OCI-LY1 (cell line): ENCODE results near the gene SLC37A4.
A peak's percentile ranks its signal among the peaks of the same experiment; 100 is the strongest.
"Not testable (repeated sequence)": the region's sequence is repeated elsewhere in the genome, so short reads cannot be mapped to it uniquely, and the experiment has no call there.

ENCODE experiments used
- H2AFZ ChIP-seq: fragments of 200-600 bp; sonication (generic), shearing (Covaris generic); 2 replicates; pipeline ENCODE4 v1.6.0; 2014; ENCODE audit warnings: antibody characterized with exemption, mild to moderate bottlenecking, low read length
- H3F3A ChIP-seq: fragments of 200-600 bp; sonication (generic), shearing (Covaris generic); 2 replicates; pipeline ENCODE4 v1.6.0; 2014; ENCODE audit warnings: mild to moderate bottlenecking, antibody characterized with exemption, low read length, moderate library complexity; ENCODE audit not compliant: insufficient read depth
- H3K27ac ChIP-seq: fragments of 200-600 bp; sonication (generic); 2 replicates; pipeline ENCODE4 v1.5.1; 2014; ENCODE audit warnings: low read length, mixed run types, mild to moderate bottlenecking, low read depth; ENCODE audit not compliant: poor library complexity, severe bottlenecking
- H3K27me3 ChIP-seq: fragments of 200-600 bp; sonication (generic); 2 replicates; pipeline ENCODE4 v1.6.0; 2014; ENCODE audit warnings: antibody characterized with exemption, mild to moderate bottlenecking, low read length, moderate library complexity; ENCODE audit not compliant: insufficient read depth
- H3K36me3 ChIP-seq: fragments of 200-600 bp; sonication (generic); 2 replicates; pipeline ENCODE4 v1.6.1; 2014; ENCODE audit warnings: mild to moderate bottlenecking, antibody characterized with exemption, low read length, moderate library complexity, mixed read lengths; ENCODE audit not compliant: insufficient read depth
- H3K4me1 ChIP-seq: fragments of 200-600 bp; sonication (generic); 2 replicates; pipeline ENCODE4 v1.5.1; 2014; ENCODE audit warnings: mild to moderate bottlenecking, low read length, moderate library complexity; ENCODE audit not compliant: insufficient read depth, severe bottlenecking
- H3K4me2 ChIP-seq: fragments of 200-600 bp; sonication (generic), shearing (Covaris generic); 2 replicates; pipeline ENCODE4 v1.6.1; 2014; ENCODE audit warnings: low read length
- H3K4me3 ChIP-seq: fragments of 200-600 bp; sonication (generic); 2 replicates; pipeline ENCODE4 v1.5.1; 2014; ENCODE audit warnings: low read length, low read depth, mild to moderate bottlenecking, mixed read lengths; ENCODE audit not compliant: poor library complexity, severe bottlenecking
- H3K79me2 ChIP-seq: fragments of 200-600 bp; shearing (Covaris generic); 2 replicates; pipeline ENCODE4 v1.6.1; 2016; ENCODE audit warnings: mixed run types, low read length, mixed read lengths; ENCODE audit not compliant: insufficient read depth
- H3K9ac ChIP-seq: fragments of 200-600 bp; sonication (generic), shearing (Covaris generic); 2 replicates; pipeline ENCODE4 v1.6.1; 2014; ENCODE audit warnings: mild to moderate bottlenecking, low read length, mixed read lengths
- H3K9me2 ChIP-seq: fragments of 200-600 bp; sonication (generic), shearing (Covaris generic); 2 replicates; pipeline ENCODE4 v1.6.1; 2014; ENCODE audit warnings: low read depth, mild to moderate bottlenecking, low read length, mixed read lengths
- H3K9me3 ChIP-seq: fragments of 200-600 bp; shearing (Covaris generic); 2 replicates; pipeline ENCODE4 v1.6.1; 2014; ENCODE audit warnings: low read length, mixed read lengths
- H4K20me1 ChIP-seq: fragments of 200-600 bp; sonication (generic), shearing (Covaris generic); 2 replicates; pipeline ENCODE4 v1.6.0; 2016; ENCODE audit warnings: mild to moderate bottlenecking, low read length; ENCODE audit not compliant: insufficient read depth
- CTCF ChIP-seq: fragments of 200-600 bp; sonication (generic), shearing (Covaris generic); IDR thresholded peaks from 2 replicates; pipeline ENCODE4 v1.5.1; 2017; ENCODE audit warnings: mild to moderate bottlenecking, antibody characterized with exemption, low read length, moderate library complexity, mixed read lengths
- EZH2 ChIP-seq: fragments of 200-600 bp; sonication (generic), shearing (Covaris generic); IDR thresholded peaks from 2 replicates; pipeline ENCODE4 v1.8.0; 2017; ENCODE audit warnings: borderline replicate concordance, mixed run types, mild to moderate bottlenecking, antibody characterized with exemption, low read length, moderate library complexity, mixed read lengths

Gene SLC37A4

DNA sequence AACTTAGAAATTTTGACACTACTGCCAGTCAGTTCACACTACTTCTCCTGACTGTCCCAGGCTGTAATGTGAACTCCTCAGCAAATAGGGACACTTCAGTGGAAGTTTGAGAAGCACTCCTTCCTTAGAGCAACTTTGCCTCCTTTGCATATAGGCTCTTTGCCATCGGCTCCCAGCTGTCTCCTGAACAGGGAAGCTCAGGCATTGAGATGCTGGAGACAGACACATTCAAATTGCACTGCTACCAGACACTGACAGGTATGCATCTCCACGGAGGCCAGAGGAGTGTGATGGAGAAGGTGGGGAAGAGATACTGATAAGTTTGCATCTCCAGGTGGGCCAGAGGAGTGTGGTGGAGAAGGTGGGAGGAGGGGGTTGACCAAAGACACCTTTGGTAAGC is 10.7 kb downstream of the SLC37A4 start:
- H3K9me2 ChIP-seq: no peaks in the 10 kb centered on the region
- H3K27ac ChIP-seq: no peak overlapping the region
- H3K27me3 ChIP-seq: no peaks in the 10 kb centered on the region
- H3K4me1 ChIP-seq: peaks cover 22% of the 10 kb centered on the region
- H3K9ac ChIP-seq: peak overlapping the region; percentile 97
- H4K20me1 ChIP-seq: no peaks in the 10 kb centered on the region
- H3K79me2 ChIP-seq: peaks cover 32% of the 10 kb centered on the region
- H3K36me3 ChIP-seq: peaks cover 75% of the 10 kb centered on the region
- TF ChIP-seq CTCF: no peak
- no peak for TF ChIP-seq EZH2
- H2AFZ ChIP-seq: no peak overlapping the region
- peak overlapping the region; percentile 73 for H3K4me2 ChIP-seq
- H3K4me3 ChIP-seq: peak overlapping the region; percentile 98
- H3F3A ChIP-seq: no peaks in the 10 kb centered on the region
- H3K9me3 ChIP-seq: no peaks in the 10 kb centered on the region

- Histone ChIP-seq H3K9me2 (no peaks in the 10 kb centered on the region), H3K4me2 (peak within 1 kb of the TSS; percentile 73), H3K4me1 (peaks cover 22% of the 10 kb centered on the region), H4K20me1 (no peaks in the 10 kb centered on the region), H3K27ac (peak within 1 kb of the TSS; percentile 96), H3K79me2 (peaks cover 32% of the 10 kb centered on the region), H3K36me3 (peaks cover 74% of the 10 kb centered on the region), H3K9ac (peak within 1 kb of the TSS; percentile 97), H3K27me3 (no peaks in the 10 kb centered on the region), H3K9me3 (no peaks in the 10 kb centered on the region), H3F3A (peaks cover 3% of the 10 kb centered on the region; the same call in 1 of the 2 replicates), H3K4me3 (peak within 1 kb of the TSS; percentile 98), H2AFZ (no peak within 1 kb of the TSS)
- no peak for TF ChIP-seq EZH2
- TF ChIP-seq CTCF: no peak
These were observed 12.4 kb downstream of the SLC37A4 start, which contains the start of the genes RPS25 and TRAPPC4 for GRCh38 chr11:119018074-119018938. Gene RPS25 (minus strand): TSS chr11:119018343. CDS start chr11:119018284, 59 bp downstream. Gene TRAPPC4 (plus strand): TSS chr11:119018766. CDS start chr11:119018796, 30 bp downstream.

- H4K20me1 ChIP-seq, H3K9me2 ChIP-seq, H3F3A ChIP-seq, H2AFZ ChIP-seq, H3K9me3 ChIP-seq, H3K27me3 ChIP-seq: not testable (repeated sequence)
- H3K4me3 ChIP-seq: peak overlapping the region; percentile 98
- peak overlapping the region; percentile 97 for H3K9ac ChIP-seq
- peak overlapping the region; percentile 73 for H3K4me2 ChIP-seq
- H3K36me3 ChIP-seq: peaks cover 73% of the 10 kb centered on the region
- peaks cover 22% of the 10 kb centered on the region for H3K4me1 ChIP-seq
- H3K79me2 ChIP-seq: peaks cover 32% of the 10 kb centered on the region
- H3K27ac ChIP-seq: peak overlapping the region; percentile 96
These were observed 13.3 kb downstream of the SLC37A4 start for GRCh38 chr11:119017377-119017776.
